ENCODE measurements around the gene MED29. TPM values are rescaled to one million over a fixed set of nuclear protein-coding genes. Genes with fewer than 3 reads are reported as not detected.

The MED29 gene
- total RNA-seq, 1 donor from 2014 or later = 9.7 TPM

DNA sequence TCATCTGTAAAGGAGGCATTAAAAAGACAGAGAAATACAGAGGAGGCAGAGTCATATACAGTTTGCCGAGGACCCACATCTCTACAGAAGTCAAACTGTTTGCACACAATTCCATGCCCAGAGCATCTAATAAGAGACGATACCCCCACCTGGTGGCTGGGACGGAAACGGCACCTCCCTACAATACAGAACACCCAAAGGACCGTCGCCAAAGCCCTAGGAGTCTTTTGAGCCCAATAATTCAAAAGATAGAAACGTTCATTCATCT, 20.6 kb downstream of the MED29 start:
- DNase-seq = peak; percentile 97

DNA sequence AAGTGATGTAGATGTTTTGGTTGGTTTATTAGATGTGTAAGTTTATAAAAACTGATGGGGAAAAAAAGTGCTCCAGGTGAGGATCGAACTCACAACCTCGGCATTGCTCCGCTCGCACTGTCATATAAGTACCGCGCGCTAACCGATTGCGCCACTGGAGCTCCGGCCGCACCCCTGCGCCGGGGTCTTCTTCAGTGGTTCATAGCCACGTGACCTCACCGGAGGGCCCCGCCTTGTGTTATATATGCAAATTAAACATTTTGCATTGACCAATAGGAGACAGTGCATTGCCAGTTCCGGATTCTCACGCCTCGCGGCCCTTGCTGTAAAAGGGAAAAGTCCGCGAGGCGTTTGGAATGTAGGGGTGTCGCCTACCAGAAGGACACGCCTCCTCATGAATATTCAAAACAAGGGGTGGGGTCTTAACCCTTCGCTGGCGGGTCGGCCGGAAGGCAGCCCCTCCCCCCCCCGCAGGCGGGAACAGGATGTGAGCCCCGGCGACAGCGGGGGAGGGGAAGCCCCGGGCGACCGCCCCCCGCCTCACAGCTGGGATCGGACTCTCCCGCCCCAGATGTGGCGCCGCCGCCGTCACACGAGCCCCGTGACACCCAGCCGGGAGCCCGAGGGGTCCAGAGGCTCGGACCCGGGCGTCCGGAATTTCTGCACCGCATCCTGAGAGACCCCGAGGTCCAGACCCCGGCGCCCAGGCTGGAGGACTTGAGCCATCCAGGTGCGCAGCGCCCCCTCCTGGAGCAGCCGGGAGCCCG, 21.1 kb downstream of the MED29 start, which contains the start of gene PLEKHG2:
TSS of gene PLEKHG2 (plus strand) at position 570 of the 767 bp plus-strand sequence. CDS start 1,418 bp downstream, outside the sequence.
- peak; percentile 100 for DNase-seq

DNA sequence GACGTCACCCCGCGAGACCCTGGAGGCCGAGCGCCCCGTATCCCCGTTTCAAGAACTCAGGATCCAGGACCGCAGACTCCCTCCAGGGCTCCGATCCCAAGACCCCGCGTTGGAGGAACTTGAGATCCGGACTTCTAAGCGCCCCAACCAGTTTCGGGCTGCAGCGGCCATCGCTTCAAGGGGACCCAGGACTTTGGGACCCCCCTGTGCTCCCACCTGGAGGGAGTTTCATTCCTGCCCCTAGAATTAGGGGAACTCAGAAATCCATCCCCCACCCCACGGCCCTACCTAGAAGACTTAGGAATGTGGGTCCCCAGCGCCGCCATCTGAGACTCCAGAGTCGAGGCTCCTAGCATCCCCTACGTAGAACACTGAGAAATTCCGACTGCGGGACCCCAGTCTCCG, 21.7 kb downstream of the MED29 start:
- DNase-seq = no peak

DNA sequence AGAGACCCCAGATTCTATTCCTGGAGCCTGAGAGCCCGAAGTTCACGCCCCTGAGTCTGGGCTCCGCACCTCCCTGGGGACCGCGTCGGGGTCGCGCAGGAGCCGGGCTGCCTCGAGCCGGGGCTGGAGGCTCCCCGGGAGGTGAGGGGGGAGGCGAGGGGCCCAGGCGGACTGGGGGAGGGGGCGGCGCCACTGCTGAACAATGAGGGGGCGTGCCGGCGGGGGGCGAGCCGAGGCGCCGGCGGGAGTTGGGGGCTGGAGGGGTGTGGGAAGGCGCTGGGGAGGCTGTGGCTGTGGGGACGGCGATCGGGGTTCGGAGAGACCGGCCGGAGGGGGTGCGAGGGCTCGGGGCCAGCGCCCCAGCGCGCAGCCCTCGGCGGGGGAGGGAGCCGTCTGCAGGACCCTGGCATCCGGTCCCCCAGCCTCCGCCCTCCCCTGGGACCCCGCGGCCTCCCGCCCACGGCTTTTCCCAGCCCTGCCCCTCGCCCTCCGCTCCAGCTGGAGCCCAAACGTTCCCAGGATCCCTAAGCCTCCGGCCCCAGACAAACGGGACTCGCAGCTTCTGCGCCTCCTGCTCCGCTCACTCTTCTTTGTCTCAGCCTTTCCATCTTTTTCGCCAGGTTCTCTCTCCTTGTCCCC, 22.2 kb downstream of the MED29 start:
- peak; percentile 87 for DNase-seq

DNA sequence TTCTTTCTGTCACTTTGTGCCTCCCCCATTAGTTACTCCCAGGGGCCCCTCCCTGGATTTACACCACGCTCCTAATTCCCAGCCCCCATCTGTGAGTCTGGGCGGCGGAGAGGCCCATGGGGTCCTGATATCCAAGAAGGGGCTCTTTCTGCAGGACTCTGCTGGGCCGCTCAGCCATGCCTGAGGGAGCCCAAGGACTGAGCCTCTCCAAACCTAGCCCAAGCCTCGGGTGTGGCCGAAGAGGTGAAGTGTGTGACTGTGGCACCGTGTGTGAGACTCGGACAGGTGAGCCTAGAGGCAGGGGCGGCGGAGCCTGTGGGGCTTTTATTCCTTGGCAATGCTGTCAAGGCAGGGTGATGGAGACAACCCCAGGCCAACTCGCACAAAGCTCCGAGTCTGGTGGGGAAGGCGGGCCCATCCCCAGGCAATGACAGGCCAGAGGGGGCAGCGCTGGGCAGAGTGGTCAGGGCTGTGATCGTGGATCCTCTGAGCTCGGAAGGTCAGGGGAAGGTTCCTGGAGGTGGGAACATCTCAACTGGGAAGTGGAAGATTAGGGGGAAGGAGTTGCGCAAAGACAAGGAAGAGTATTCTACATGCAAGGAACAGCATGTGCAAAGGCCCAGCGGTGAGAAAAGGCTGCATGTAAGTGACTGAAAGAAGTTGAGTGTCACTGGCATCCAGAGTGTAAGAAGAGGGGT, 22.9 kb downstream of the MED29 start:
- DNase-seq = no peak

DNA sequence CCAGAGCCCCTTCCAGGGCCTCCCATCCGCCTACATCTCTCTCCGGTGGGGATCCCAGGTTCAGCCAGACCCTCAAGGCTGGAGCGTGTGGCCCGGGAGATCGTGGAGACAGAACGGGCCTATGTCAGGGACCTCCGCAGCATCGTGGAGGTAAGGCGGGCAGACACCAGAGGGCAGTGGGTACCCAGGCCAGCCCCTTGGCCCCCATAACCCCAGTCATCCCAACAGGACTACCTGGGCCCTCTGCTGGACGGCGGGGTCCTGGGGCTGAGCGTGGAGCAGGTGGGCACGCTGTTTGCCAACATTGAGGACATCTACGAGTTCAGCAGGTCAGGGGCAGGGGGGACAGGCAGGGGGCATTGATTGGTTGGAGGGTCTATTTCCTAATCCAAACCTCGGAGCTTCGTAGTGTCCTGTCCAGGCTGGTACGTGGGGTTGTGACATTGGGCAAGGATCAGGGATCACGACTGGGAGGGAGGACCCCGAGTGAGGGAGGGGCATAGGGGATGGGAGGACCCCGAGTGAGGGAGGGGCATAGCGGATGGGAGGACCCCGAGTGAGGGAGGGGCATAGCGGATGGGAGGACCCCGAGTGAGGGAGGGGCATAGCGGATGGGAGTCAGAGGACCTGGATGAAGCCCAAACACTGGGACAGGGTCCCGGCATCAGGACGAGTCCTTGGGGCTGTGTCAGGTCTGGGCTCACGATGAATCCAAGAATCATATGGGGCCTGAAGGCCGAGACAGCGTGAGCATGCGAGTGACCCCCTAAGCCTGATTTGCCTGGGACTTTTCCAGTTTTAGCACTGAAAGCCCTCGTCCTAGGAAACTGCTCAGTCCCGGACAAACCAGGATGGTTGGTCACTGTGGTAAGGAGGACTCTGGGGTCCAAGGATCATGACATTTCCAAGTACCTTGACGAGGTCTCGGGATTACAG, 24.2 kb downstream of the MED29 start:
- DNase-seq = no peak

DNA sequence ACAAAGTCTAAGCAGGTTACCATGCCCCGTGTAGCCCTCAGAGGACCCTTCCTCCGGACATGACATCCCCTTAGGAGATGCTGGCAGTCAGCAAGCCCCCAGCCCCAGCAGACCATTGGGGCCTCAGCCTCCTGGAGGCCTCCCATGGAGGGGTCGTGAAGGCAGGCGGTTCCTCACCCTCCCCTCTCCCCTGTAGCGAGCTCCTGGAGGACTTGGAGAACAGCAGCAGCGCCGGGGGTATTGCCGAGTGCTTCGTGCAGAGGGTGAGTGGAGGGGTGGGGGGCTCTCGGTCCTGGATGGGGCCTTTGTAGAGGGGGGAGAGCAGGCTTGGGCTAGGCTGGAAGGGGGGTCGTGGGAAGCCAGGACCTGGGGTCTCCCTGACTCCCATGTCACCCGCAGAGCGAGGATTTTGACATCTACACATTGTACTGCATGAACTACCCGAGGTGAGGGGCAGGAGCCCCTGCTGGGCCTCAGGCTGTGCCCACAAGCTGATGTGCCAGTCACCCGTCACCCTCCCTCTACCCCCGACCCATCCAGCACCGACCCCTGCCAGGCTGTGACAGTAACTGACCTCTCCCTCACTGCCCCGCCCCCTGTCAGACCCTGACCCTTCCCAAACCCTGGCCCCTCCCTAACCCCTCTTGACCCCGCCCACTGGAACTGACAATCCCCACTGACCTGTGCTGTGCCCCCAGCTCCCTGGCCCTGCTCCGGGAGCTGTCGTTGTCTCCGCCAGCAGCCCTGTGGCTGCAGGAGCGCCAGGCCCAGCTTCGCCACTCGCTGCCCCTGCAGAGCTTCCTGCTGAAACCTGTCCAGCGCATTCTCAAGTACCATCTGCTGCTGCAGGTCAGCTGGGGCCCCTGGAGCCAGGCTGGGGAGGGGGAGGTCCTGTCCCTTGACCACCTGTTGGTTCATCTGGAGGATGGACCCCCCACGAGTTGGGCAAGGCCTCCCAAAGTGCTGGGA, 25.3 kb downstream of the MED29 start:
- no peak for DNase-seq

DNA sequence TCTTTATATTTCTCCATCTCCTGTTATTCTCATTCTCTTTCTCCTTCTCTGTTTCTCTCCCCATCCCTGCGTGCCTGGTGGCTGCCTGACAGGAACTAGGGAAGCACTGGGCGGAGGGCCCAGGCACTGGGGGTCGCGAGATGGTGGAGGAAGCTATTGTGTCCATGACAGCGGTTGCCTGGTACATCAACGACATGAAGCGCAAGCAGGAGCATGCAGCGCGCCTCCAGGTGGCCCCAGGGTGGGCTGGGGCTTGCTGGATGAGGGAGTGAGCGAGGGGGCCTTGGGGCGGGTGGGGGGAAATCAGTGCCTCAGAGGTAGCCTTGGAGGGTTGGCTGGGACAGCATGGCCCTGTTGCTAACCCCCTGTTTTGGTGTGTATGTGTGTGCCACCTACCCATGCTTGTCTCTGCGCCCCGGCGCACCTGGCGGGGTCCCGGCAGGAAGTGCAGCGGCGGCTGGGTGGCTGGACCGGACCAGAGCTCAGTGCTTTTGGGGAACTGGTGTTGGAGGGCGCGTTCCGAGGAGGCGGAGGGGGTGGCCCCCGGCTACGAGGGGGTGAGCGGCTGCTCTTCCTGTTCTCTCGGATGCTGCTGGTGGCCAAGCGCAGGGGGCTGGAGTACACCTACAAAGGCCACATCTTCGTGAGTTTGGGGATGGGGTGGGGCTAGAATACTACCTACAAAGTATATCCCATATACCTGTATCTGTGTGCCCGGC, 26.4 kb downstream of the MED29 start:
- DNase-seq = no peak

DNA sequence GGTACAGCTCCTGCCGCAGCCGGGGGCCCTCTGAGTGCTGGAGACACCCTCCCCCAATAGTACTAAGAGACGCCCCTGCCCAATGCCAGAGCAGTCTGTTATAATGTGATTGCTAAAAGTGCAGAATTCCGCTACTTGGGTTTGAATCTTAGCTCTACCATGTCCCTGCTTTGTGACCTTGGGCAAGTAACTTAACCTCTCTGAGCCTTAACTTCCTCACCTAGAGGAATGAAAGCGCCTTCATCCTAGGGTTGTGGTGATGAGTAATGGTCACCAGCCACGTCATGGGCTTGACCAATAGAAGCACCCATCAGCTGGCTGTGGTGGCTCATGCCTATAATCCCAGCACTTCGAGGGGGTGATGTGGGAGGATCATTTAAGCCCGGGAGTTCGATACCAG, 27.8 kb downstream of the MED29 start:
- DNase-seq = no peak

DNA sequence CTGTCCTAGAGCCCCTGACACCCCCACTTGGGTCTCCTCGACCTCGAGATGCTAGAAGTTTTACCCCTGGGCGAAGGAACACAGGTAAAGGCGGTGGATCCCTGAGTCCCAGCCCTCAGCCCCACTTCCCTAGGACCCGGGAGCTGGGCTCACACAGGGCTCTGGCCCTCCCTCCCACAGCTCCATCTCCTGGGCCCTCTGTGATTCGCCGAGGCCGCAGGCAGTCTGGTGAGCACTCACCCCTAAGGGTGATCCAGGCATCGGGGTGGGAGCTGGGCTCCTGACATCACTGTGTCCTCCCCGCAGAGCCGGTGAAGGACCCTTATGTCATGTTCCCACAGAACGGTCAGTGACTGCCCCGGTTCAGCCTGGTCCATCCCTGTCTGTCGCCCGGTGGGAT, 29.6 kb downstream of the MED29 start:
- DNase-seq = no peak

DNA sequence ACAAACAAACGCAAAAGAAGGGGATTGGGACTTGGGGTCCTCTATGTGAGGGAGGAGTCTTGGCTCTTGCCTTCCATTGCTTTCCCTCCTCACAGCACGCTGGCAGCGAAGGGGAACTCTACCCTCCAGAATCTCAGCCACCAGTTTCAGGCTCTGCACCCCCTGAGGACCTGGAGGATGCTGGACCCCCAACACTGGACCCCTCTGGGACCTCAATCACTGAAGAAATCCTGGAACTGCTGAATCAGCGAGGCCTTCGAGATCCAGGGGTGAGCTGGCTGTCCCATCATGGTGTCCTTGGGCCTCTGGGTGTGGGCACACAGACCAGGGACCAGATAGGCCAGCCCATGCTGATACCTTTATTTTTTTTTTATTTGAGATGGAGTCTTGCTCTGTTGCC, 30.8 kb downstream of the MED29 start:
- DNase-seq = no peak

DNA sequence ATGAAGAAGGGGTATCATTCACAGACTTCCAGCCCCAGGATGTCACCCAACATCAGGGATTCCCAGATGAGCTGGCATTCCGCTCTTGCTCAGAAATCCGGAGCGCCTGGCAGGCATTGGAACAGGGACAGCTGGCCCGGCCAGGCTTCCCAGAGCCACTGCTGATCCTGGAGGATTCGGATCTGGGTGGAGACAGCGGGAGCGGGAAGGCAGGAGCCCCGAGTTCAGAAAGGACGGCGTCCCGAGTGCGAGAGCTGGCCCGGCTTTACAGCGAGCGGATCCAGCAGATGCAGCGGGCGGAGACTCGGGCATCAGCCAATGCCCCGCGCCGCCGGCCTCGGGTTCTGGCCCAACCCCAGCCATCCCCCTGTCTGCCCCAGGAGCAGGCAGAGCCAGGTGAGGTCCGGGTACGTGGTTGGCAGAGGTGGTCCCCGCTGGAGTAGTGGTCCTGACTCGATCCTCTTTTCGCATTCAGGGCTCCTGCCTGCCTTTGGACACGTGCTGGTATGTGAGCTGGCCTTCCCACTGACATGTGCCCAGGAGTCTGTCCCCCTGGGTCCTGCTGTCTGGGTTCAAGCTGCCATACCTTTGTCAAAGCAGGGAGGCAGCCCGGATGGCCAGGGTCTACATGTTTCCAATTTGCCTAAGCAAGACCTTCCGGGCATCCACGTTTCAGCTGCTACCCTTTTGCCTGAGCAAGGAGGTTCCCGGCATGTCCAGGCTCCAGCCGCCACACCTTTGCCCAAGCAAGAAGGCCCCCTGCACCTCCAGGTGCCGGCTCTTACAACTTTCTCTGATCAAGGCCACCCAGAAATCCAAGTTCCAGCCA, 32.3 kb downstream of the MED29 start:
- DNase-seq = no peak

DNA sequence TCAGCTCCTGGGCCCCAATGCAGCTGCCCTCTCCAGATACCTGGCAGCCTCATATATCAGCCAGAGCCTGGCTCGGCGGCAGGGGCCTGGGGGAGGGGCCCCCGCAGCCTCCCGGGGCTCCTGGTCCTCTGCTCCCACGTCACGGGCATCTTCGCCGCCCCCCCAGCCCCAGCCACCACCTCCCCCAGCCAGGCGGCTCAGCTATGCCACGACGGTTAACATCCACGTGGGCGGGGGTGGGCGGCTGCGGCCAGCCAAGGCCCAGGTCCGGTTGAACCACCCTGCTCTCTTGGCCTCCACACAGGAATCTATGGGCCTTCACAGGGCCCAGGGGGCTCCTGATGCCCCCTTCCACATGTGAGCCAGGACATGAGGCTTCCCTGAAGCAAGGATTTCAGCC, 33.8 kb downstream of the MED29 start:
- no peak for DNase-seq

DNA sequence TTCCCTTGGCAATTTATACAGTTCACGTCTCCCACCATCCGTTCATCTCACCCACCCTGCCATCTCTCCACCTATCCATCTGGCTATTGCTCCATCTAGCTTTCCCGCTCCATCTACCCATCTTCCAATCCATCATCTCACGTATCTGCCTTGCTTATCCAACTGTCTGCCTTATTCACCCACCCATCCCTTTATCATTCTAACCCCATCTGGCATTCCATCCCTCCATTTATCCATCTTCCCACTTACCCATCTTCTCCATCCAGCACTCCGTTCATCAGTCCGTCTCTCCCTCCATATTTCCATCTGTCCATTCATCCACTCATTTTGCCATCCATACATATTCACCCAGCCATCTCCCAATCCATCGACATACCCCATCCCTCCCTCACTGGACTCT, 34.6 kb downstream of the MED29 start:
- no peak for DNase-seq

DNA sequence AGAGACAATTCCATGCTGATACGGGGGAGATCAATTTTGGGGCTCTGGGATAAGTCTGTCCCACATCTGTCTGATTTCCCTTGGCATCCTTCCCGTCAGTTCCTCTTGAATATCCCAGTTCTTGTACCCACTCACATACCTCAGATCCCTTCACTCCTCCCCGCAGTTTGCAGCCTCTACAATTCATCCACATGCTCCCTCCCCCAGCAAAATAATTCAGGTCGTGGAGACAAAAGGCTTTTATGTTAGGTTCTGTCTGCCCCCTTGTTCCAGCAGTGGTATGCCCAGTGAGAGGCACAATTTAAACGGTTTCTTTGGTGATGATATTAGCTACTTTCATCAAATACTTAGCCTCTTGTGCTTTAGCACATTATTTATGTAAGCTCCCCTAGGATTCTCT, 35.0 kb downstream of the MED29 start:
- DNase-seq = peak; percentile 28

DNA sequence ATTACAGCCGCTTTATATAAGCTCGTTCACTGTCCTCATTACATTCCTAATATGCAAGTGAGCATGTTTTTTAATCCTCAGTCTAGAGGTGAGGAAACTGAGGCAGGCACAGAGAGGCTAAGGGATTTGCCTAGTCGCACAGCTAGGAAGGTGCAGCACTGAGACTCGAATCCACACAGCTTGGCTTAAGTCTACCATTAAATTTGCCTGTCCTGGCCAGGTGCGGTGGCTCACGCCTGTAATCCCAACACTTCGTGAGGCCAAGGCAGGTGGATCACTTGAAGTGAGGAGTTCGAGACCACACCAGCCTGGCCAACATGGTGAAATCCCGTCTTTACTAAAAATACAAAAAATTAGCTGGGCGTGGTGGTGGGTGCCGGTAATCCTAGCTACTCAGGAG, 36.5 kb downstream of the MED29 start:
- DNase-seq = no peak

DNA sequence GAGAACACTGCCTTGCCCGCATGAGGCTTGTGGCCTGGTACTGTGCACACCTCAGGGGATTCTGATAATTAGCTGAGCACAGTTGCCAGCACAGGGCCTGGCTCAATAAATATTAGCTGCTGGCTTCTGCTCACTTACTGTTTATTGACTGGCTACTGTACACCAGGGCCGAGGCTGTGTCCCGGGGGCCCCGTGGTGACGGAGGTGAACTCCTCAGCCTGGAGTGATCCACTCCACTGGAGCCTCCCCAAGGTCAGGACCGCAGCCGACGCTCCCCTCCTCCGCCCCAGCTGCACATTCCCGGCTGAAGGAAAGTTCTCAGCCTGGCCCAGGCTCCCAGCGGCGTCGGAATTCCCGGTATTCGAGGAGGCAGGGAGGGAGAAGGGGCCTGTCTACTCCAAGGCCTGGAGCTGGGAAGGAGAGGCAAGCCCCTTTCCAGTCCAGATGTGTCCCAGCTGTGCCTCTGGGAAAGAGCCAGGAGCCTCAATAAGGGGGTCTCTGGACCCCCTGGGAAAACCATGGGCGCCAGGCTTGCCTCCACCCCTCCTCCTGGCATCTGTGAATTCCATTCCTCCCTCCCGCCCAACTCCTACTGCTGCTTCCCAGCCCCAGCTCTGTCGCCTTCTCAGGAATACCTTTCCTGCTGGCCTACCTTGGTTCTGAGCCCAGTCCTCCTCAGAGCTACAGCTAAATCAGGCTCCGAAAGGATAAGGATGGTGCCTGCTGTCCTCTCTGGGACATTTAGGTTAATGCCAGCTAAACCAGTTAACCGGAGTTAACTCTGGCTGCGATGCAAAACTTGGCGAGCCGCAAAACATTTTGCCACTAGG, 37.3 kb downstream of the MED29 start:
- peak; percentile 91 for DNase-seq

Data from skin of body (tissue), 2 donors.